HAP-1 (cell line): Measurements from ENCODE around the gene IREB2.
"Not testable (repeated sequence)": the region's sequence is repeated elsewhere in the genome, so short reads cannot be mapped to it uniquely, and the experiment has no call there.

Experiments
- DNase-seq, 2 experiments: peaks; one replicate each; pipeline ENCODE4 v3.0.0-alpha.2; 2016 to 2020; ENCODE audit warnings: low spot score in 2 of 2
- H3K27me3 ChIP-seq: fragments of 250-450 bp; sonication (Bioruptor Pico); 2 replicates; pipeline ENCODE4 v1.5.1; 2020; ENCODE audit warnings: low read depth, mild to moderate bottlenecking, moderate library complexity
- H3K36me3 ChIP-seq: fragments of 250-450 bp; sonication (Bioruptor Pico); replicated peaks from 2 replicates; pipeline ENCODE4 v1.5.1; 2020; ENCODE audit warnings: mild to moderate bottlenecking
- H3K4me1 ChIP-seq: fragments of 250-450 bp; sonication (Bioruptor Pico); 2 replicates; pipeline ENCODE4 v1.5.1; 2020; ENCODE audit warnings: mild to moderate bottlenecking
- H3K4me3 ChIP-seq: fragments of 250-450 bp; sonication (Bioruptor Pico); 2 replicates; pipeline ENCODE4 v1.5.1; 2020; ENCODE audit warnings: mild to moderate bottlenecking, moderate library complexity
- H3K9me3 ChIP-seq: fragments of 250-450 bp; sonication (Bioruptor Pico); 2 replicates; pipeline ENCODE4 v1.5.1; 2020; ENCODE audit warnings: mild to moderate bottlenecking, moderate library complexity
- in situ Hi-C: fragments of 300-500 bp; cut with MboI; formaldehyde crosslinking; loops from 3 replicates; pipeline ENCODE4 v1.14.3; 2020; ENCODE audit warnings: low sequenced_read_pairs, inconsistent platforms, mixed read lengths

Gene IREB2

GRCh38 chr15:78501857-78502256, 63.8 kb downstream of the IREB2 start:
- Histone ChIP-seq H3K4me3 (no peak overlapping the region), H3K27me3 (no peaks in the 10 kb centered on the region), H3K4me1 (no peaks in the 10 kb centered on the region), H3K36me3 (peaks cover 43% of the 10 kb centered on the region), H3K9me3 (no peaks in the 10 kb centered on the region)
- no peak for DNase-seq
- in situ Hi-C loops = no loop called here

- Histone ChIP-seq H3K4me1 (no peaks in the 10 kb centered on the region), H3K27me3 (no peaks in the 10 kb centered on the region), H3K36me3 (peaks cover 35% of the 10 kb centered on the region), H3K4me3 (no peak overlapping the region), H3K9me3 (no peaks in the 10 kb centered on the region)
- in situ Hi-C loops = no loop called here
- DNase-seq = no peak
Observed at GRCh38 chr15:78502641-78503040, 64.6 kb downstream of the IREB2 start.

DNA sequence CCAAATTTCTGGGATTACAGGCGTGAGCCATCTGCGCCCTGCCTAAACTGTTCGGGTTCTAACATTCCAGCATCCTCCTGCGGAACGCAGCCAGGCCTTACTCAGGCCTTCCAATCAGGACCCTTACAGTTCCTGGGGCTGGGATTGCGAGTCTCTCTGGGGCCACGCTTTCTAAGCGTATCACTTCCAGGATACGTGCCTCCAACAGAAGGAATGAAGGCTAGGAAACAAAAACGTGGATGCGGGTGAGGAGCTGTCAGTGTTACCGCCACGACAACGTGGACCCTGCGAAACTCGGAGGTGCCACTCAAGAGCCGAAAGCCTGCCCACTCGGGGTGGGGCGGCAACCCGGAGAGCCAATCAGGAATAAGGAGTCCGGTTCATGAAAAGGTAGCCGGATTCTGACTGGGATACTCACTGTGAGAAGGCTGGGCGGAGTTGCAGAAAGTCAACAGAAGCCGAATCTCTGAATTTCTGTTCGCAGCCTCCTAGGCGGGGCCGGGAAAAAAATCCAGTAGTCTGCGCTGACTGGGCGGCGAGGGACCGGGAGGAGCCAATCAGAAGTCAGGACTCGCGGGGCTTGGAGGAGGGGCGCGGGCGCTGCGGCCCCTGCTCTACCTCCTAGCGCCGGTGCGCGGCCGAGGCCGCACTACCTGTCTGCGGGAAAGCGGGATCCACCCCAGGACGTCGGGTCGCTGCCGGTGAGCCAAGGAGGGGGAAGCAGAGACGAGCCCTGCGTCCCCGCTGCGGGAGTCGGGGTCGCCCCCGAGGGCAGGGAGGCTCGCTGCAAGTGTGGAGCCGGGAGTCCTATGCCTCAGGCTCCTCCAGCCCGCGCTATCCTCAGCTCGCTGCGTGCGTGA, 69.2 kb downstream of the IREB2 start, which contains the start of gene HYKK:
HYKK (plus strand) TSS at position 607 of the 860 bp plus-strand sequence. CDS start 5,512 bp downstream, outside the sequence.
- Histone ChIP-seq H3K4me1 (peaks cover 6% of the 10 kb centered on the region), H3K36me3 (no peaks in the 10 kb centered on the region), H3K4me3 (peak within 1 kb of the TSS; percentile 72), H3K9me3 (no peaks in the 10 kb centered on the region), H3K27me3 (no peaks in the 10 kb centered on the region)
- in situ Hi-C loops = no loop called here
- peak; percentile 100 for DNase-seq

GRCh38 chr15:78507831-78508160, 69.8 kb downstream of the IREB2 start:
- in situ Hi-C loops = no loop called here
- Histone ChIP-seq H3K9me3 (no peaks in the 10 kb centered on the region), H3K4me3 (peak overlapping the region; percentile 72), H3K27me3 (no peaks in the 10 kb centered on the region), H3K36me3 (no peaks in the 10 kb centered on the region), H3K4me1 (peaks cover 6% of the 10 kb centered on the region)
- DNase-seq = no peak

DNA sequence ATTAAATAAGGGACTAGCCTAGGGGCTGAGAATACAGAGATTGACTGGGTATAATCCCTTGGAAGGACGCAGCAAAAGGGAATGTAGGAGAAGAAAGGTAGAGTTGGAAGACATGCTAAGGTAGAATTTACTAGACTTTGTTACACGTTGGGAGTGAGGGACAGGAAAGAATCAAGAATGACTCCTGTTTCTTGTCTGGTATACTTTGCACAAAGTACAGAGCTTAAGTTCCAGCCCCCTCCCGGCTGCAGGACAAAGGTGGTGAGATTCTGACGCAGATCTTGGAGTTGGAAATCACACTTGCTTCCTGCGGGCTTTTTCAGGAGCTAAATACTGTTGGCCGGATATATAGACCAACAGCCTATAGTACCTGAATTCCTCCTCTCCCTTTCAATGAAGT, 70.3 kb downstream of the IREB2 start:
- DNase-seq = no peak
- H3K4me3 ChIP-seq = peak overlapping the region; percentile 72
- H3K27me3 ChIP-seq = no peaks in the 10 kb centered on the region
- peaks cover 6% of the 10 kb centered on the region for H3K4me1 ChIP-seq
- H3K36me3 ChIP-seq = no peaks in the 10 kb centered on the region
- no peaks in the 10 kb centered on the region for H3K9me3 ChIP-seq
- in situ Hi-C loops = no loop called here

- no peaks in the 10 kb centered on the region for H3K36me3 ChIP-seq
- in situ Hi-C loops = no loop called here
Observed at GRCh38 chr15:78509726-78510312, 71.8 kb downstream of the IREB2 start.

GRCh38 chr15:78520035-78520434, 82.0 kb downstream of the IREB2 start:
- peaks cover 12% of the 10 kb centered on the region for H3K9me3 ChIP-seq
- H3K4me1 ChIP-seq, in situ Hi-C loops, H3K27me3 ChIP-seq, H3K36me3 ChIP-seq, DNase-seq, H3K4me3 ChIP-seq: not testable (repeated sequence)

More at GRCh38 chr15:78509726-78510312, 71.8 kb downstream of the IREB2 start:
- Histone ChIP-seq H3K4me1 (peaks cover 6% of the 10 kb centered on the region), H3K9me3 (no peaks in the 10 kb centered on the region), H3K4me3 (no peak overlapping the region), H3K27me3 (no peaks in the 10 kb centered on the region)
- DNase-seq = no peak

GRCh38 chr15:78524230-78524629, 86.2 kb downstream of the IREB2 start:
- Histone ChIP-seq H3K27me3 (no peaks in the 10 kb centered on the region), H3K36me3 (no peaks in the 10 kb centered on the region), H3K4me3 (no peak overlapping the region), H3K9me3 (peaks cover 12% of the 10 kb centered on the region), H3K4me1 (no peaks in the 10 kb centered on the region)
- in situ Hi-C loops = no loop called here
- no peak for DNase-seq

DNA sequence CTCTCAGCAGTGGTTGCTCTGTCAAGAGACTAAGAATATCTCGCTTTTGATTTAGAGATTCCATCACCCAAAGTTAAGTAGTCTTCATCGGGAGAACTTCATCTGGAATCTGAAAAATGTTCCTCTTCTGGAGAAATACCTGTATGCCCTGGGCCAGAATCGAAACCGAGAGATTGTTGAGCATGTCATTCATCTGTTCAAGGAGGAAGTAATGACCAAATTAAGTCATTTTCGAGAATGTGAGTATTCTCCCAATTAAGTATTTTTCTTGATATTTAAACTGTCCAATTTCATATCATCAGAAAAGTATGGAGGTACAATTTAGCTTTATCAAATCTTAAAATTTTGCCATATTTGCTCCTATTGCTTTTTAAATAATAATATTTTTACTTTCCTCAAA, 89.3 kb downstream of the IREB2 start:
- no peaks in the 10 kb centered on the region for H3K36me3 ChIP-seq
- peaks cover 12% of the 10 kb centered on the region for H3K9me3 ChIP-seq
- no peaks in the 10 kb centered on the region for H3K4me1 ChIP-seq
- DNase-seq = no peak
- H3K27me3 ChIP-seq = no peaks in the 10 kb centered on the region
- in situ Hi-C loops = no loop called here
- H3K4me3 ChIP-seq = no peak overlapping the region

DNA sequence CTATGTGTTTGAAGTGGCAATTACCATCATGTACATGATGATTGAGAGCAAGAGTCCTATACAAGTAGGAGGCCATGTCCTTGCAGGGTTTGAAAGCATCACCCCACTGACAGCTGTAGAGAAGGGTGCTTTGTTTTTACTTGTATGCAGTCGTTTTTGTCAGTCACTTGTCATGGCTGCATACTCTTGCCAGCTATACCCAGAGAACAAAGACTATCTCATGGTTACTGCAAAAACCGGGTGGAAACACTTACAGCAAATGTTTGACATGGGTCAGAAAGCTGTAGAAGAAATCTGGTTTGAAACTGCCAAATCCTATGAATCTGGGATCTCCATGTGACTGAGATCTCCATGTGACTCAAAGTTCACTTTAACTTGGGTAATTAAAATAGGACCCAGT, 95.3 kb downstream of the IREB2 start:
- no peaks in the 10 kb centered on the region for H3K4me1 ChIP-seq
- no peaks in the 10 kb centered on the region for H3K36me3 ChIP-seq
- DNase-seq = no peak
- H3K9me3 ChIP-seq = no peaks in the 10 kb centered on the region
- H3K4me3 ChIP-seq = no peak overlapping the region
- H3K27me3 ChIP-seq = no peaks in the 10 kb centered on the region
- in situ Hi-C loops = no loop called here

DNA sequence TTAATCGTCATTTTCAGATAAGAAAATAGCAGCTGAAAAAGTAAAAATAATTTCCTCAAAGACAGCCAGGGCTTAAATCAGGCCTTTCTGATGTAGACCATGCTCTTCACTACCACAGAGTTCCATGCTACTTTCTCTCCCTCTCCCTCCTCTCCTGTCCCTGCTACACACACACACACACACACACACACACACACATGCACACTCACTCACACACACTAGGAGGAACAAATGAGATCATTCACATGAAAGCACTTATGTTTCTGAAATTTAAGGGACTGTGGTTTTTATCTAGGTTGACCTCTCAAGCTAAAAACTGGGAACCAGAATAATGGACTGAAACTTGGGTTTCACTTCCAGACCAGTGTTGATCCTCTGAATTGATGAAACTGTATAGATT, 98.1 kb downstream of the IREB2 start:
- Histone ChIP-seq H3K4me1 (peaks cover 4% of the 10 kb centered on the region; the same call in 1 of the 2 replicates), H3K9me3 (no peaks in the 10 kb centered on the region), H3K36me3 (peaks cover 3% of the 10 kb centered on the region), H3K27me3 (no peaks in the 10 kb centered on the region), H3K4me3 (no peak overlapping the region)
- DNase-seq = no peak
- in situ Hi-C loops = no loop called here

DNA sequence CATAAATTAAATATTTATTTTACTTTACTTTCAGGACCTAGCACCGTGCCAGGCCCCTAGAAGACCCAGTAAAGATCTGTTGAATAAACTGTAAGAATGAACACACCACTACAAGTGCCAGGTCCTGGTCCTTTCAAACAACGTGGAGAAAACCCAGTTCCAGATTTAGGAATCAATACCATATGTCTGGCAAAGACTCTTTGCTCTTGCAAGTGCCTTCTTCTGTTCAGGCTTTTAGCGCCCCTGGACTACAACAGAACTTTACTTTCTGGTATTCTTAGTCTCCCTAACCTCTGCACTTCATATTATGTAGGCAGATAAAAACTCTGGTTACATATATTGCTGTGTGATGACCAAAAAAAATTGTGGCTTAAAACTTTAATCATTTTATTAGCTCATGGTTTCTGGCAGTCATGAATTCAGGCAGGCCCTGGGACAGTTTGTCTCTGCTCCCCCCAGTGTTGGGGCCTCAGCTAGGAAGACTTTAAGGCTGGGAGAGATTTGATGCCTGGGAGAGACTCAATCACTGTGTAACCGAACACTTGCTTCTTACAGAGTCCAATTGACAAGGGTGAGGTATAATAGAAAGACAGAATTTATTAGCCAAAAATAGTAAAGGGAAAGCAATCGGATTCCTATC, 99.4 kb downstream of the IREB2 start:
- Histone ChIP-seq H3K9me3 (no peaks in the 10 kb centered on the region), H3K4me1 (peaks cover 12% of the 10 kb centered on the region), H3K36me3 (peaks cover 12% of the 10 kb centered on the region), H3K4me3 (no peak overlapping the region), H3K27me3 (no peaks in the 10 kb centered on the region)
- no peak for DNase-seq
- in situ Hi-C loops = no loop called here

- H3K36me3 ChIP-seq = peaks cover 21% of the 10 kb centered on the region
- H3K27me3 ChIP-seq = no peaks in the 10 kb centered on the region
- peaks cover 12% of the 10 kb centered on the region for H3K4me1 ChIP-seq
- no peak for DNase-seq
- in situ Hi-C loops = no loop called here
- H3K9me3 ChIP-seq = no peaks in the 10 kb centered on the region
- no peak overlapping the region for H3K4me3 ChIP-seq
Observed at GRCh38 chr15:78538358-78538757, 100.3 kb downstream of the IREB2 start.
